ENCODE data around the gene SNX1. TPM values are rescaled to one million over a fixed set of nuclear protein-coding genes. Genes with fewer than 3 reads are reported as not detected.
A peak's percentile ranks its signal among the peaks of the same experiment; 100 is the strongest.

SNX1 gene
- total and polyA plus RNA-seq, 10 of the 15 experiments (the other 5 are each of a cell fraction or from before 2014, with no cell fraction given) = 17.8 to 115 (median 96.3) TPM

DNA sequence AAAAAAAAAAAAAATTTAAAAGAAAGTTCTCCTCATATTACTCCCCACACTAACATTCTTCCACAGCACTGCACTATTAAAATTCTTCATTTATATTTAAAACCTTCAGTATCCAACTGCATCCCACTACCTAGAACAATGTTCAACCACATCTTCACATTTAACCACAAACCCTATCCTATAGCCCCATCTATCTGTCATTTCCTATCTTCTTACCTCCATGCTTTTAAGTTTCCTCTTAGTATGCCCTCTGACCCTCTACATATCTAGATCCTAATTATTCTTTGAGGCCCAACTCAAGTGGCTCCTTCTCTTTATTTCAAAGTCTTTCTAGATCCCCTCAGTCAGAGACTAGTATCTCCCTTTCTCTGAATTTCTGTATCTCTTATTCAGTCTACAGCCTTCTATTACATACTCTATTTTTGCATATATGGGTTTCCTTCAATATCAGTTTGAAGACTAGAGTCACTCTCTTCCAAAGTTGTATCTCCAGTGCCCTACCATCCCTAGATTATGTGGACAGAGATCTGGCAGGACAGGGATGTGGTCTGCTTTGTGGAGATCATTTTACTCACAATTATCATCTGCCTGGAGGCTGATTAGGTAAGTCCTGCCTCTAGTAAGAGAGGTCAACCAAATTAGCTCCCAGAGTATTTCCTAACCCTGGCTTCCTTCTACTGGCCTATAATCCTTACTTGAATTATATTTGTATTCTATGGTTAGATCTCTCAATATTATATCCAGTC lies 3.5 kb upstream of the SNX1 start:
- in situ Hi-C loops (cut with MboI) = no loop called here
- Histone ChIP-seq H3K36me3 (ENCODE audit: control insufficient read depth in 2 of 2, insufficient read depth in 2 of 2, low read length in 1 of 2) (peaks cover 2 to 4% of the 10 kb centered on the region in 2 experiments; a peak in 3 of 4 replicates), H3K9ac (ENCODE audit: control insufficient read depth, insufficient read depth, low read length) (peak overlapping the region; percentile 85), H3K4me3 (peak overlapping the region; percentile 96), H3K27ac (ENCODE audit: control insufficient read depth, insufficient read depth) (peak overlapping the region; percentile 94), H4K20me1 (ENCODE audit: control insufficient read depth, insufficient read depth) (no peaks in the 10 kb centered on the region), H3K4me1 (ENCODE audit: control insufficient read depth, insufficient read depth, low read length) (peaks cover 29% of the 10 kb centered on the region), H3K27me3 (replicated peaks in 1 of 2; ENCODE audit: control insufficient read depth in 2 of 2, insufficient read depth in 2 of 2, low read length in 1 of 2) (no peaks in the 10 kb centered on the region), H3K79me2 (ENCODE audit: control insufficient read depth, insufficient read depth, low read length) (peaks cover 81% of the 10 kb centered on the region), H3K4me2 (ENCODE audit: control insufficient read depth, insufficient read depth) (peak overlapping the region; percentile 90), H2AFZ (ENCODE audit: control insufficient read depth, low read depth, low read length) (no peak overlapping the region), H3K9me3 (replicated peaks; ENCODE audit: control insufficient read depth, insufficient read depth, low read length) (no peaks in the 10 kb centered on the region)
- ATAC-seq = no peak
- POLR2A ChIA-PET = interaction anchor here (0.7 to 4.2 kb wide), 6 partner anchors 11 to 424 kb away, joined by 3 to 21 read pairs (median 7); partner anchors contain the start of genes PPIB and SNX22
- no peak for FAIRE-seq
- intact Hi-C loops (cut with micrococcal nuclease; ENCODE audit: unreplicated experiment) = loop anchor here (10.0 kb wide), 3 partner anchors 293 to 617 kb away; partner anchors contain the start of genes PCLAF, TRIP4 and USP3
- CTCF ChIA-PET = interaction anchor here (0.6 to 7.2 kb wide), 12 partner anchors 10 to 573 kb away, joined by 3 to 73 read pairs (median 5); partner anchors contain the start of gene DAPK2
- SMC1A ChIA-PET (ENCODE audit: uncharacterized antibody, unreplicated experiment) = interaction anchor here (1.0 to 2.5 kb wide), 9 partner anchors 15 to 121 kb away, joined by 3 to 10 read pairs (median 4); no protein-coding TSS in a partner anchor
- no TSS peak for BruUV-seq (replicated peaks)
- RAD21 ChIA-PET (ENCODE audit: unreplicated experiment) = interaction anchor here (0.6 to 3.3 kb wide), 14 partner anchors 9 to 482 kb away, joined by 3 to 18 read pairs (median 9); partner anchors contain the start of gene PPIB
- no peak for DNase-seq (ENCODE audit: low read depth, low spot score)
- TF ChIP-seq GABPA (IDR thresholded peaks at IDR 0.05; ENCODE audit: low read depth) = no peak
- no peak for TF ChIP-seq CBX5 (IDR thresholded peaks at IDR 0.05; ENCODE audit: low read depth)
- TF ChIP-seq, protein P1, sequence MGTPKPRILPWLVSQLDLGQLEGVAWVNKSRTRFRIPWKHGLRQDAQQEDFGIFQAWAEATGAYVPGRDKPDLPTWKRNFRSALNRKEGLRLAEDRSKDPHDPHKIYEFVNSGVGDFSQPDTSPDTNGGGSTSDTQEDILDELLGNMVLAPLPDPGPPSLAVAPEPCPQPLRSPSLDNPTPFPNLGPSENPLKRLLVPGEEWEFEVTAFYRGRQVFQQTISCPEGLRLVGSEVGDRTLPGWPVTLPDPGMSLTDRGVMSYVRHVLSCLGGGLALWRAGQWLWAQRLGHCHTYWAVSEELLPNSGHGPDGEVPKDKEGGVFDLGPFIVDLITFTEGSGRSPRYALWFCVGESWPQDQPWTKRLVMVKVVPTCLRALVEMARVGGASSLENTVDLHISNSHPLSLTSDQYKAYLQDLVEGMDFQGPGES (IDR thresholded peaks at IDR 0.05) = no peak
- 0 out of 2 replicates have a peak, but pooled peaks have one; percentile 25 for TF ChIP-seq NR2C1 (IDR thresholded peaks at IDR 0.05)
- no peak for TF ChIP-seq WRNIP1 (IDR thresholded peaks at IDR 0.05; ENCODE audit: borderline replicate concordance, low read depth, low read length)
- TF ChIP-seq BMI1 (IDR thresholded peaks at IDR 0.05; ENCODE audit: borderline replicate concordance) = no peak
- TF ChIP-seq, protein P2, sequence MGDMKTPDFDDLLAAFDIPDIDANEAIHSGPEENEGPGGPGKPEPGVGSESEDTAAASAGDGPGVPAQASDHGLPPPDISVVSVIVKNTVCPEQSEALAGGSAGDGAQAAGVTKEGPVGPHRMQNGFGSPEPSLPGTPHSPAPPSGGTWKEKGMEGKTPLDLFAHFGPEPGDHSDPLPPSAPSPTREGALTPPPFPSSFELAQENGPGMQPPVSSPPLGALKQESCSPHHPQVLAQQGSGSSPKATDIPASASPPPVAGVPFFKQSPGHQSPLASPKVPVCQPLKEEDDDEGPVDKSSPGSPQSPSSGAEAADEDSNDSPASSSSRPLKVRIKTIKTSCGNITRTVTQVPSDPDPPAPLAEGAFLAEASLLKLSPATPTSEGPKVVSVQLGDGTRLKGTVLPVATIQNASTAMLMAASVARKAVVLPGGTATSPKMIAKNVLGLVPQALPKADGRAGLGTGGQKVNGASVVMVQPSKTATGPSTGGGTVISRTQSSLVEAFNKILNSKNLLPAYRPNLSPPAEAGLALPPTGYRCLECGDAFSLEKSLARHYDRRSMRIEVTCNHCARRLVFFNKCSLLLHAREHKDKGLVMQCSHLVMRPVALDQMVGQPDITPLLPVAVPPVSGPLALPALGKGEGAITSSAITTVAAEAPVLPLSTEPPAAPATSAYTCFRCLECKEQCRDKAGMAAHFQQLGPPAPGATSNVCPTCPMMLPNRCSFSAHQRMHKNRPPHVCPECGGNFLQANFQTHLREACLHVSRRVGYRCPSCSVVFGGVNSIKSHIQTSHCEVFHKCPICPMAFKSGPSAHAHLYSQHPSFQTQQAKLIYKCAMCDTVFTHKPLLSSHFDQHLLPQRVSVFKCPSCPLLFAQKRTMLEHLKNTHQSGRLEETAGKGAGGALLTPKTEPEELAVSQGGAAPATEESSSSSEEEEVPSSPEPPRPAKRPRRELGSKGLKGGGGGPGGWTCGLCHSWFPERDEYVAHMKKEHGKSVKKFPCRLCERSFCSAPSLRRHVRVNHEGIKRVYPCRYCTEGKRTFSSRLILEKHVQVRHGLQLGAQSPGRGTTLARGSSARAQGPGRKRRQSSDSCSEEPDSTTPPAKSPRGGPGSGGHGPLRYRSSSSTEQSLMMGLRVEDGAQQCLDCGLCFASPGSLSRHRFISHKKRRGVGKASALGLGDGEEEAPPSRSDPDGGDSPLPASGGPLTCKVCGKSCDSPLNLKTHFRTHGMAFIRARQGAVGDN (IDR thresholded peaks at IDR 0.05) = no peak
- TF ChIP-seq POLR2AphosphoS2 (IDR thresholded peaks at IDR 0.05; ENCODE audit: low read depth, low read length) = no peak
- TF ChIP-seq, protein P3, sequence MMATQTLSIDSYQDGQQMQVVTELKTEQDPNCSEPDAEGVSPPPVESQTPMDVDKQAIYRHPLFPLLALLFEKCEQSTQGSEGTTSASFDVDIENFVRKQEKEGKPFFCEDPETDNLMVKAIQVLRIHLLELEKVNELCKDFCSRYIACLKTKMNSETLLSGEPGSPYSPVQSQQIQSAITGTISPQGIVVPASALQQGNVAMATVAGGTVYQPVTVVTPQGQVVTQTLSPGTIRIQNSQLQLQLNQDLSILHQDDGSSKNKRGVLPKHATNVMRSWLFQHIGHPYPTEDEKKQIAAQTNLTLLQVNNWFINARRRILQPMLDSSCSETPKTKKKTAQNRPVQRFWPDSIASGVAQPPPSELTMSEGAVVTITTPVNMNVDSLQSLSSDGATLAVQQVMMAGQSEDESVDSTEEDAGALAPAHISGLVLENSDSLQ (IDR thresholded peaks at IDR 0.05) = no peak
- no peak for TF ChIP-seq KDM1A (IDR thresholded peaks at IDR 0.05; ENCODE audit: borderline replicate concordance)
- TF ChIP-seq, protein P4, sequence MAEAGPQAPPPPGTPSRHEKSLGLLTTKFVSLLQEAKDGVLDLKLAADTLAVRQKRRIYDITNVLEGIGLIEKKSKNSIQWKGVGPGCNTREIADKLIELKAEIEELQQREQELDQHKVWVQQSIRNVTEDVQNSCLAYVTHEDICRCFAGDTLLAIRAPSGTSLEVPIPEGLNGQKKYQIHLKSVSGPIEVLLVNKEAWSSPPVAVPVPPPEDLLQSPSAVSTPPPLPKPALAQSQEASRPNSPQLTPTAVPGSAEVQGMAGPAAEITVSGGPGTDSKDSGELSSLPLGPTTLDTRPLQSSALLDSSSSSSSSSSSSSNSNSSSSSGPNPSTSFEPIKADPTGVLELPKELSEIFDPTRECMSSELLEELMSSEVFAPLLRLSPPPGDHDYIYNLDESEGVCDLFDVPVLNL (IDR thresholded peaks at IDR 0.05; ENCODE audit: low read depth, low read length) = no peak
- no peak for TF ChIP-seq LARP7 (IDR thresholded peaks at IDR 0.05)
- TF ChIP-seq IKZF2 (IDR thresholded peaks at IDR 0.05) = no peak; a peak in 1 of 4 replicates
- TF ChIP-seq NFYA (IDR thresholded peaks at IDR 0.05; ENCODE audit: borderline replicate concordance, low read depth, low read length) = no peak
- no peak for TF ChIP-seq SIX5 (IDR thresholded peaks at IDR 0.05; ENCODE audit: low read depth, low read length, severe bottlenecking)
- TF ChIP-seq FOXM1 (IDR thresholded peaks at IDR 0.05; ENCODE audit: low read depth, low read length) = no peak

Data from GM12878 (cell line).